Ascending aorta (tissue), 2 donors: ENCODE measurements around the gene LACTBL1. TPM values are rescaled to one million over a fixed set of nuclear protein-coding genes. Genes with fewer than 3 reads are reported as not detected.
"Not testable (repeated sequence)": the region's sequence is repeated elsewhere in the genome, so short reads cannot be mapped to it uniquely, and the experiment has no call there.

ENCODE experiments used
- DNase-seq, 2 donors: peaks; one replicate each; pipeline ENCODE4 v3.0.0-alpha.2; 2019; ENCODE audit warnings: low spot score in 2 of 2
- H3K27ac ChIP-seq, 2 donors: fragments of 200-600 bp; sonication (generic); one replicate each; pipeline ENCODE4 v1.5.1; 2016 to 2017; ENCODE audit warnings: mild to moderate bottlenecking in 1 of 2
- H3K27me3 ChIP-seq: fragments of 200-600 bp; sonication (generic); one replicate; pipeline ENCODE4 v1.5.1; 2017
- H3K36me3 ChIP-seq, 2 donors: fragments of 200-600 bp; sonication (generic); one replicate each; pipeline ENCODE4 v1.5.1; 2016
- H3K4me1 ChIP-seq, 2 donors: fragments of 200-600 bp; sonication (generic); one replicate each; pipeline ENCODE4 v1.5.1; 2016 to 2017; ENCODE audit warnings: mild to moderate bottlenecking in 1 of 2
- H3K4me3 ChIP-seq, 2 donors: fragments of 200-600 bp; sonication (generic); one replicate each; pipeline ENCODE4 v1.5.1; 2016 to 2017; ENCODE audit warnings: mild to moderate bottlenecking in 1 of 2
- H3K9me3 ChIP-seq, 2 donors: fragments of 200-600 bp; sonication (generic); one replicate each; pipeline ENCODE4 v1.5.1; 2016
- intact Hi-C: fragments of 100-400 bp; cut with DNase I; formaldehyde crosslinking; loops from one replicate; pipeline ENCODE4 v1.15.1; 2023
- total RNA-seq: library from RNA; depleted of rRNA; stranded (reverse); fragments of >200 nt; gene quantifications from one replicate; pipeline ENCODE4 v1.1.0, GENCODE V29; 2016
- TF ChIP-seq, protein P1 (sequence below), 3 experiments: fragments of 200-600 bp in 2 of 3; fragments of 450-650 bp in 1 of 3; sonication (generic) in 2 of 3; IDR thresholded peaks; one replicate each; pipeline ENCODE4 v1.5.1; 2016 to 2019; ENCODE audit warnings: antibody characterized with exemption in 3 of 3, mild to moderate bottlenecking in 1 of 3, moderate library complexity in 1 of 3

LACTBL1 gene
- total RNA-seq, 1 donor from 2014 or later, result not detected

DNA sequence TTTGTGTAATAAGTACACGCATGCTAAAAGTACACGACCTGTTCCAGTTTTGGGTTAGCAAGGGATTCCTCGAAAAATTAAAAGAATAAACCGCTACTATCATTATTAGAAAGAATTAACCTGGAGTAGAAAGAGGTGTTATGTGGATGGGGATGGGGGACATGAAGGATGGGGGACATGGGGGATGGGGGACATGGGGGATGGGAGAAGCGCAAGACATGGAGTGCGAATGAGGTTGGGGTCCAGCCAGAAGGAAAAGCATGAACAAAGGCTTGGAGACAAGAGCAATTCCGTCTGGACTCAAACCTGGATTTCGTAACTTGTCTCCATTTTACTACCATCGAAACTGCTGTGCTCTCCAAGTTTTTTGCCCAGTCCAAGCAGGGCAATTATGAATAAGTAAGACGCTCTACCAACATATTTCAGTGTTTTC, 46.0 kb upstream of the LACTBL1 start:
- TF ChIP-seq, protein P1, sequence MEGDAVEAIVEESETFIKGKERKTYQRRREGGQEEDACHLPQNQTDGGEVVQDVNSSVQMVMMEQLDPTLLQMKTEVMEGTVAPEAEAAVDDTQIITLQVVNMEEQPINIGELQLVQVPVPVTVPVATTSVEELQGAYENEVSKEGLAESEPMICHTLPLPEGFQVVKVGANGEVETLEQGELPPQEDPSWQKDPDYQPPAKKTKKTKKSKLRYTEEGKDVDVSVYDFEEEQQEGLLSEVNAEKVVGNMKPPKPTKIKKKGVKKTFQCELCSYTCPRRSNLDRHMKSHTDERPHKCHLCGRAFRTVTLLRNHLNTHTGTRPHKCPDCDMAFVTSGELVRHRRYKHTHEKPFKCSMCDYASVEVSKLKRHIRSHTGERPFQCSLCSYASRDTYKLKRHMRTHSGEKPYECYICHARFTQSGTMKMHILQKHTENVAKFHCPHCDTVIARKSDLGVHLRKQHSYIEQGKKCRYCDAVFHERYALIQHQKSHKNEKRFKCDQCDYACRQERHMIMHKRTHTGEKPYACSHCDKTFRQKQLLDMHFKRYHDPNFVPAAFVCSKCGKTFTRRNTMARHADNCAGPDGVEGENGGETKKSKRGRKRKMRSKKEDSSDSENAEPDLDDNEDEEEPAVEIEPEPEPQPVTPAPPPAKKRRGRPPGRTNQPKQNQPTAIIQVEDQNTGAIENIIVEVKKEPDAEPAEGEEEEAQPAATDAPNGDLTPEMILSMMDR (IDR thresholded peaks at IDR 0.05), result no peak
- H3K27ac ChIP-seq, result peak overlapping the region in 1 of 2 donors; percentile 53
- H3K9me3 ChIP-seq, result no peaks in the 10 kb centered on the region
- no peaks in the 10 kb centered on the region for H3K36me3 ChIP-seq
- DNase-seq, result no peak
- H3K4me3 ChIP-seq, result peak overlapping the region; percentile 74 to 79
- no peaks in the 10 kb centered on the region for H3K4me1 ChIP-seq
- H3K27me3 ChIP-seq, result no peaks in the 10 kb centered on the region
- intact Hi-C loops, result loop anchor here (5.0 kb wide), 1 partner anchor 159 kb away; no protein-coding TSS in a partner anchor

DNA sequence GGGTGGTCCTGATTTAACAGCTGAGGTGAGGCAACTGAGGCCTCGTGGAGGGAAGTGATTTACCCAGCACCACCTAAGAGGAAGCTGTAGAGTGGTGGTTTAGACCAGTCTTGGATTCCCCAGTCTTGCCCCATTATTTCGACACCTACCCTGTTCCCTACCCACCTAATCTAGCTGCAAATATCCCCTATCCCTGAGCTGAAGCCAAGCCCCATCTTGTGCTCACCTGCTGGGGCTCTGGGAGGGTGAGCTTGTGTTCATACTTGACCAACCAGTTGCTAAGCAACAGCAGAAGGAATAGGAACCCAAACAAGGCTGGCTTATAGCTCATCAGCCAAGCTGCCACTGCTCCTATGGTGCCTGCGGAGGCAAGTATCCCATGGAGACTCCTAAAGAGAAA, 41.0 kb upstream of the LACTBL1 start:
- no peak for DNase-seq
- Histone ChIP-seq H3K4me3 (no peak overlapping the region), H3K27ac (no peak overlapping the region), H3K4me1 (no peaks in the 10 kb centered on the region), H3K9me3 (no peaks in the 10 kb centered on the region), H3K36me3 (no peaks in the 10 kb centered on the region), H3K27me3 (no peaks in the 10 kb centered on the region)
- TF ChIP-seq, protein P1 (IDR thresholded peaks at IDR 0.05), result no peak
- intact Hi-C loops, result no loop called here

DNA sequence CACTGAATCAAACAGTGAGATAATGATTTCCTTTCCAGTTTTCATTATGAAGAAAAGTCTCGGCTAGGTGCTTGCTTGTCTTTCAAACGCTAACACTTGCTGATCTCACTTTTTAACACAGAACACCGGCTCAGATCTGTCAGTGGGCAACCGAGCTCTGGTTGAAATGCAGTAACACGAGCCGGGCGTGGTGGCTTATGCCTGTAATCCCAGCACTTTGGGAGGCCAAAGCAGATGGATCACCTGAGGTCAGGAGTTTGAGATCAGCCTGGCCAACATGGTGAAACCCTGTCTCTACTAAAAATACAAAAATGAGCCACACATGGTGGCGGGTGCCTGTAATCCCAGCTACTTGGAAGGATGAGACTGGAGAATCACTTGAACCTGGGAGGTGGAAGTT, 37.4 kb upstream of the LACTBL1 start:
- H3K27ac ChIP-seq, intact Hi-C loops, H3K27me3 ChIP-seq, H3K4me1 ChIP-seq, H3K9me3 ChIP-seq, H3K36me3 ChIP-seq, H3K4me3 ChIP-seq, DNase-seq: not testable (repeated sequence)

DNA sequence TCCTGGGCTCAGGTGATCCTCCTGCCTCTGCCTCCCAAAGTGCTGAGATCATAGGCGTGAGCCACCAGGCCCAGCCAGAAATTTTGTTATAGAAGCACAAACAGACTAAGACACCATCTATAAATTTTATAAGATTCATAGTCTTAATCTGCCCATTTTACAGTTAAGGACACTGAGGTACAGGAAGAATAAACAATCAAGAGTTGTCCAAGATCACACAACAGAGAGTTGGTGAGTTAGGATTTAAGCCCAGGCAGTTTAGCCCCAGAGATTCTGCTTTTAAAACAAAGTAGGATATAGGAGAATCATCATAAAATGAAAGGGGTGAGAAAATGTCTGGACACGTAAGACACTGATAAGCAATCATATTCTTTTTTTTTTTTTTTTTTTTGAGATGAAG, 36.2 kb upstream of the LACTBL1 start:
- H3K27me3 ChIP-seq, result no peaks in the 10 kb centered on the region
- no peaks in the 10 kb centered on the region for H3K36me3 ChIP-seq
- DNase-seq, result no peak
- no peaks in the 10 kb centered on the region for H3K4me1 ChIP-seq
- TF ChIP-seq, protein P1 (IDR thresholded peaks at IDR 0.05), result no peak
- H3K27ac ChIP-seq, result no peak overlapping the region
- intact Hi-C loops, result no loop called here
- H3K4me3 ChIP-seq, result no peak overlapping the region
- no peaks in the 10 kb centered on the region for H3K9me3 ChIP-seq

DNA sequence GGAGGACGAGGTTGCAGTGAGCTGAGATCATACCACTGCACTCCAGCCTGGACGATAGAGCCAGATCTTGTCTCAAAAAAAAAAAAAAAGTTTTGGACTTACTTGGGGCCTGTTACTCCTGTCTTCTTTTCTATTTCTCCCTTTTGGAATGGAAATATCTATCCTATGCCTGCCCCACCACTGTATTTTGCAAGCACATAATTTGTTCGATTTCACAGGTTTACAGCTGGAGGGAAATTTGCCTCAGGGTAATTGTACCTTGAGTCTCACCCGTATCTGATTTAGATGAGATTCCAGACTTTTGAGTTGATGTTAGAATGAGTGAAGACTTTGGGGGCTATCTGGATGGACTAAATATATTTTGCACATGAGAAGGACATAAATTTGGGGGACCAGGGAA, 34.4 kb upstream of the LACTBL1 start:
- no peak for DNase-seq
- intact Hi-C loops, result no loop called here

DNA sequence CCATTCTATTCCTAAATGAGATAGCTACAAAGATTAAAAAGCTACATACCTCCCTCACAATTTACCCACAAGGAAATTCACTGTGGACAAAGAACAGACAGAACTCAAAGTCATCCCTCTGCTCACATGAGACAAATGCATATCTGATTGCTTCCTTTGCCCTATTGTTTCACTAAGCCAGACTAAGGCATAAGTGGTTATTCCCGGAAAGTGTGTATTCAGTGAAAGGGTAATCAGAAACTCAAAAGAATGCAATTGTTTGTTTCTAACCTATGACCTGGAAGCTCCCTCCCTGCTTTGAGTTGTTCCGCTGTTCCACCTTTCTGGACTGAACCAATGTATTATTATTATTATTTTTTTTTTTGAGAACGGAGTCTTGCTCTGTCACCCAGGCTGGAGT, 32.1 kb upstream of the LACTBL1 start:
- H3K36me3 ChIP-seq, H3K27me3 ChIP-seq, DNase-seq, H3K4me1 ChIP-seq, H3K27ac ChIP-seq, H3K9me3 ChIP-seq, intact Hi-C loops, H3K4me3 ChIP-seq: not testable (repeated sequence)

More for the DNA sequence above, 34.4 kb upstream of the LACTBL1 start:
- Histone ChIP-seq H3K4me1 (no peaks in the 10 kb centered on the region), H3K36me3 (no peaks in the 10 kb centered on the region), H3K4me3 (no peak overlapping the region), H3K27me3 (no peaks in the 10 kb centered on the region), H3K27ac (no peak overlapping the region), H3K9me3 (no peaks in the 10 kb centered on the region)
- TF ChIP-seq, protein P1 (IDR thresholded peaks at IDR 0.05), result no peak

DNA sequence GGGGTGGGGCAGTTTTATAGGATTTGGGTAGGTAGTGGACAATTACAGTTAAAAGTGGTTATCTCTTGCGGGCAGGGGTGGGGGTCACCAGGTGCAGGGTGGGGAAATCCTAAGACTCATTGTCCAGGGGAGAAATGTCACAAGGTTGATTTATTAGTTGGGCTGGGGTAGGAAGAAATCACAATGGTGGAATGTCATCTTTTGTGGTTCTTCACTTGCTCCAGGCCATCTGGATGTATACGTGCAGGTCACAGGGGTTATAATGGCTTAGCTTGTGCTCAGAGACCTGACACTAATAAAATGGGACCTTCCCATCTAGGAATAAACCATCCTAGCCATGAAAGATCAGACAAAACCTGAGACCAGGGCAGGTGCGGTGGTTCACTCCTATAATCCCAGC, 31.4 kb upstream of the LACTBL1 start:
- no peaks in the 10 kb centered on the region for H3K9me3 ChIP-seq
- H3K4me1 ChIP-seq, result no peaks in the 10 kb centered on the region
- DNase-seq, result no peak
- no peak overlapping the region for H3K27ac ChIP-seq
- no peak overlapping the region for H3K4me3 ChIP-seq
- intact Hi-C loops, result no loop called here
- H3K27me3 ChIP-seq, result no peaks in the 10 kb centered on the region
- no peaks in the 10 kb centered on the region for H3K36me3 ChIP-seq
- TF ChIP-seq, protein P1 (IDR thresholded peaks at IDR 0.05), result no peak

DNA sequence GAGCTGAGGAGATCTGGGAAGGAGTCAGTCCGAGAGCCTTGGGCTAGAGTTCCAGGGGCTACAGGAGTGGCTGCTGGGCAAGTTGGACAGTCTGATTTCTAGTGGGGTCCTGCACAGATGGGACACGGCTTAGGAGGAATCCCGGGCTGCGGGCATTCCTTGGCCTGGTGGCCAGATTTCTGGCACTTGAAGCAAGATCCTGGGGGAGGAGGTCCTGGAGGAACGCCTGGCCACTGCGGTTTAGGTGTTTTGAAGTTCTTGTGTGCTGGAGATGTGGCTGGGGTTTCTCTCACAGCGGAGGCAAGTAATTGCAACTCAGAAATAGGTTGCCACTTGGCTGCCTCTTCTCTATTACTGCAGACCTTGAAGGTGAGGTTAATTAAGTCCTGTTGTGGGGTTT, 29.6 kb upstream of the LACTBL1 start:
- H3K36me3 ChIP-seq, intact Hi-C loops, H3K4me3 ChIP-seq, H3K27me3 ChIP-seq, H3K27ac ChIP-seq, H3K4me1 ChIP-seq, H3K9me3 ChIP-seq, DNase-seq: not testable (repeated sequence)

DNA sequence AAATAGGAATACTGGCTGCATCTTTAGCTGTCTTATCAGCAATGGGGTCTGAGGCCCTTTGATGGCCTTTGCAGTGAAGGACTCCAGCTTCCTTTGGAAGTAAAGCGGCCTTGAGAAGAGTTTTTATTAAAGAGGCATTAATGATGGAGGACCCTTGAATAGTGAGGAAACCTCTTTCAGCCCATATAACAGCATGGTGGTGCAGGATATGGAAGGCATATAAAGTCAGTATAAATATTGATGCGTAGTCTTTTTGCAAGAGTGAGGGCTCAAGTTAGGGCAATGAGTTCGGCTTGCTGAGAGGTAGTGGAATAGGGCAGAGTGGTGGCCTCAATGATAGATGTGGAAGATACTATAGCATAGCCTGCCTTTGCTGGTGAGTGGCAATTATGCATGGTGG, 27.5 kb upstream of the LACTBL1 start:
- H3K36me3 ChIP-seq, H3K4me1 ChIP-seq, H3K4me3 ChIP-seq, H3K27ac ChIP-seq, DNase-seq, intact Hi-C loops, H3K9me3 ChIP-seq, H3K27me3 ChIP-seq: not testable (repeated sequence)

DNA sequence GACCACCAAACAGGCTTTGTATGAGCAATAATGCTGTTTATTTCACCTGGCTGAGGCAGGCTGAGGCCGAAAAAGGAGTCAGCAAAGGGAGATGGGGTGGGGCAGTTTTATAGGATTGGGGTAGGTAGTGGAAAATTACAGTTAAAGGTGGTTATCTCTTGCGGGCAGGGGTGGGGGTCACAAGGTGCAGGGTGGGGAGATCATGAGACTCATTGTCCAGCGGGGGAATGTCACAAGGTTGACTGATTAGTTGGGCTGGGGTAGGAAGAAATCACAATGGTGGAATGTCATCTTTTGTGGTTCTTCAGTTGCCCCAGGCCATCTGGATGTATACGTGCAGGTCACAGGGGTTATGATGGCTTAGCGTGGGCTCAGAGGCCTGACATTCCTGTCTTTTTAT, 24.9 kb upstream of the LACTBL1 start:
- H3K9me3 ChIP-seq, H3K36me3 ChIP-seq, H3K4me1 ChIP-seq, DNase-seq, H3K27ac ChIP-seq, H3K27me3 ChIP-seq, intact Hi-C loops, H3K4me3 ChIP-seq: not testable (repeated sequence)
